Measurements from ENCODE around the gene CDK10.

DNA sequence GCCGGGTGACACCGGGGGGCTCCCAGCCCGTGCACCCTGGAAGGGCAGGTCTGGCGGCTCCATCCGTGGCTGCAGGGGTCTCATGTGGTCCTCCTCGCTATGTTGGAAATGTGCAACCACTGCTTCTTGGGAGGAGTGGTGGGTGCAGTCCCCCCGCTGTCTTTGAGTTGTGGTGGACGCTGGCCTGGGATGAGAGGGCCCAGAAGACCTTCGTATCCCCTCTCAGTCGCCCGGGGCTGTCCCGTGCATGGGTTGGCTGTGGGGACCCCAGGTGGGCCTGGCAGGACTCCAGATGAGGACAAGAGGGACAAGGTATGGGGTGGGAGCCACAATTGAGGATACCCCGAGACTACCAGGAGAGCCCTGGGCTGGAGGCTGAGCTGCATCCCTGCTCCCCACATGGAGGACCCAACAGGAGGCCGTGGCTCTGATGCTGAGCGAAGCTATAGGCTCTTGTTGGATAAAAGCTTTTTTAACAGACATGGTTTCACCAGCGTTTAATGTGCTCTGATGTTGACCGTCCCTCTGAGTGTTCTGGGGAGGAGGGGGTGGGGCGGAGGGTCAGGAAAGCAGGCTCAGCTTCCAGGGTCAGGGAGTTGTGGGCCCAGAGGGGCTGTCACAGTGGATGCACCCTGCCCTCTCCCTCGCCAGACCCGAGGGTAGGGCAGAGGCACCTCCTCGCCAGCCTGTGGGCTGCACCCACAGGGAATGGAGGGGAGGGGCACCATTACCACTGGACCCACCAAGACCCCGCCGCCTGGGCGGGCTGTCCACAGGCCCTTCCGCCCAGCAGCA, 9.6 kb downstream of the CDK10 start:
- TF ChIP-seq, protein P1, sequence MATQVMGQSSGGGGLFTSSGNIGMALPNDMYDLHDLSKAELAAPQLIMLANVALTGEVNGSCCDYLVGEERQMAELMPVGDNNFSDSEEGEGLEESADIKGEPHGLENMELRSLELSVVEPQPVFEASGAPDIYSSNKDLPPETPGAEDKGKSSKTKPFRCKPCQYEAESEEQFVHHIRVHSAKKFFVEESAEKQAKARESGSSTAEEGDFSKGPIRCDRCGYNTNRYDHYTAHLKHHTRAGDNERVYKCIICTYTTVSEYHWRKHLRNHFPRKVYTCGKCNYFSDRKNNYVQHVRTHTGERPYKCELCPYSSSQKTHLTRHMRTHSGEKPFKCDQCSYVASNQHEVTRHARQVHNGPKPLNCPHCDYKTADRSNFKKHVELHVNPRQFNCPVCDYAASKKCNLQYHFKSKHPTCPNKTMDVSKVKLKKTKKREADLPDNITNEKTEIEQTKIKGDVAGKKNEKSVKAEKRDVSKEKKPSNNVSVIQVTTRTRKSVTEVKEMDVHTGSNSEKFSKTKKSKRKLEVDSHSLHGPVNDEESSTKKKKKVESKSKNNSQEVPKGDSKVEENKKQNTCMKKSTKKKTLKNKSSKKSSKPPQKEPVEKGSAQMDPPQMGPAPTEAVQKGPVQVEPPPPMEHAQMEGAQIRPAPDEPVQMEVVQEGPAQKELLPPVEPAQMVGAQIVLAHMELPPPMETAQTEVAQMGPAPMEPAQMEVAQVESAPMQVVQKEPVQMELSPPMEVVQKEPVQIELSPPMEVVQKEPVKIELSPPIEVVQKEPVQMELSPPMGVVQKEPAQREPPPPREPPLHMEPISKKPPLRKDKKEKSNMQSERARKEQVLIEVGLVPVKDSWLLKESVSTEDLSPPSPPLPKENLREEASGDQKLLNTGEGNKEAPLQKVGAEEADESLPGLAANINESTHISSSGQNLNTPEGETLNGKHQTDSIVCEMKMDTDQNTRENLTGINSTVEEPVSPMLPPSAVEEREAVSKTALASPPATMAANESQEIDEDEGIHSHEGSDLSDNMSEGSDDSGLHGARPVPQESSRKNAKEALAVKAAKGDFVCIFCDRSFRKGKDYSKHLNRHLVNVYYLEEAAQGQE (IDR thresholded peaks at IDR 0.05; ENCODE audit: low read depth): no peak
- TF ChIP-seq EGR1 (IDR thresholded peaks at IDR 0.05) (no peak), NFIC (IDR thresholded peaks at IDR 0.05) (no peak), CEBPB (IDR thresholded peaks at IDR 0.05) (no peak), RAD21 (IDR thresholded peaks at IDR 0.05; ENCODE audit: low read depth) (no peak), TEAD4 (IDR thresholded peaks at IDR 0.05) (no peak), FOXM1 (IDR thresholded peaks at IDR 0.05; ENCODE audit: borderline replicate concordance, low read depth) (no peak), EP300 (IDR thresholded peaks at IDR 0.05; ENCODE audit: borderline replicate concordance) (no peak), TAF1 (IDR thresholded peaks at IDR 0.05; ENCODE audit: low read depth) (no peak), TCF12 (IDR thresholded peaks at IDR 0.05; ENCODE audit: low read depth) (no peak)
- TF ChIP-seq, protein P2, sequence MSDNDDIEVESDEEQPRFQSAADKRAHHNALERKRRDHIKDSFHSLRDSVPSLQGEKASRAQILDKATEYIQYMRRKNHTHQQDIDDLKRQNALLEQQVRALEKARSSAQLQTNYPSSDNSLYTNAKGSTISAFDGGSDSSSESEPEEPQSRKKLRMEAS (IDR thresholded peaks at IDR 0.05): no peak

All from Ishikawa (cell line).